NCI-H2196 (cell line): ENCODE measurements around the gene RXFP4.
A peak's percentile ranks its signal among the peaks of the same experiment; 100 is the strongest.
"Not testable (repeated sequence)": the region's sequence is repeated elsewhere in the genome, so short reads cannot be mapped to it uniquely, and the experiment has no call there.

ENCODE experiments used
- DNase-seq: peaks from one replicate; lab custom pipeline; 2025; ENCODE audit not compliant: unreplicated experiment; lab: John Stamatoyannopoulos, UW

RXFP4 gene

GRCh38 chr1:155930725-155931124 lies 10.7 kb upstream of the RXFP4 start:
- DNase-seq: not testable (repeated sequence)

- no peak for DNase-seq
Measured at GRCh38 chr1:155931332-155932038, 10.0 kb upstream of the RXFP4 start.

GRCh38 chr1:155932081-155932480 lies 9.4 kb upstream of the RXFP4 start:
- no peak for DNase-seq

- no peak for DNase-seq
Measured at GRCh38 chr1:155932487-155932886, 9.0 kb upstream of the RXFP4 start.

- DNase-seq: no peak
Measured at GRCh38 chr1:155933591-155934096, 7.8 kb upstream of the RXFP4 start.

GRCh38 chr1:155934097-155934935 lies 7.1 kb upstream of the RXFP4 start, which contains the start of gene KHDC4:
TSS of gene KHDC4 (minus strand) at chr1:155934413. CDS start at chr1:155934373, 40 bp downstream.
- DNase-seq: peak; percentile 97

GRCh38 chr1:155934936-155935590 lies 6.4 kb upstream of the RXFP4 start:
- DNase-seq: no peak

GRCh38 chr1:155938220-155938627 lies 3.2 kb upstream of the RXFP4 start:
- DNase-seq: peak; percentile 66

GRCh38 chr1:155940482-155940992 lies 901 bp upstream of the RXFP4 start:
- peak; percentile 22 for DNase-seq

- no peak for DNase-seq
Measured at GRCh38 chr1:155941845-155942531, 550 bp downstream of the RXFP4 start.

- DNase-seq: no peak
Measured at GRCh38 chr1:155942578-155943141, 1.2 kb downstream of the RXFP4 start.

- no peak for DNase-seq
Measured at GRCh38 chr1:155944444-155944799, 3.0 kb downstream of the RXFP4 start.

- DNase-seq: no peak
Measured at GRCh38 chr1:155946633-155947219, 5.3 kb downstream of the RXFP4 start.

- no peak for DNase-seq
Measured at GRCh38 chr1:155947292-155947691, 5.9 kb downstream of the RXFP4 start.

- DNase-seq: no peak
Measured at GRCh38 chr1:155947741-155948140, 6.3 kb downstream of the RXFP4 start.

- no peak for DNase-seq
Measured at GRCh38 chr1:155950829-155951228, 9.4 kb downstream of the RXFP4 start.

- DNase-seq: no peak
Measured at GRCh38 chr1:155951753-155952504, 10.5 kb downstream of the RXFP4 start.

GRCh38 chr1:155952505-155952890 lies 11.1 kb downstream of the RXFP4 start:
- no peak for DNase-seq

GRCh38 chr1:155954645-155955044 lies 13.2 kb downstream of the RXFP4 start:
- DNase-seq: no peak
